Measurements from ENCODE around the gene KLF16.

GRCh38 chr19:1868971-1869370 is 5.6 kb upstream of the KLF16 start:
- TF ChIP-seq EZH2 (IDR thresholded peaks at IDR 0.05; ENCODE audit: insufficient read depth, poor library complexity, severe bottlenecking), result no peak
- TF ChIP-seq EZH2phosphoT487 (IDR thresholded peaks at IDR 0.05; ENCODE audit: insufficient read depth, low read depth), result no peak

All from GM23248 (cell line).